Activated naive CD8-positive, alpha-beta T cell treated with anti-CD3 and anti-CD28 coated beads, Interleukin-2, amount 50 U/mL, for 16 hours (primary cell): ENCODE measurements around the gene RAB31.
"Not testable (repeated sequence)": the region's sequence is repeated elsewhere in the genome, so short reads cannot be mapped to it uniquely, and the experiment has no call there.

ENCODE experiments used
- DNase-seq: peaks from one replicate; pipeline ENCODE4 v3.0.0-alpha.2; 2020; ENCODE audit warnings: low read depth, low spot score

Gene RAB31

GRCh38 chr18:9885170-9886004, 177.3 kb downstream of the RAB31 start, which contains the start of gene TXNDC2:
TSS of gene TXNDC2 (plus strand) at chr18:9885973. CDS start at chr18:9886681, 708 bp downstream.
- DNase-seq = no peak

GRCh38 chr18:9886005-9886348, 177.9 kb downstream of the RAB31 start:
- DNase-seq = no peak

GRCh38 chr18:9887992-9888391, 179.9 kb downstream of the RAB31 start:
- DNase-seq = no peak

GRCh38 chr18:9890196-9890595, 182.1 kb downstream of the RAB31 start:
- DNase-seq = no peak

GRCh38 chr18:9890957-9891356, 182.9 kb downstream of the RAB31 start:
- no peak for DNase-seq

- DNase-seq = not testable (repeated sequence)
Measured at GRCh38 chr18:9891515-9891914, 183.4 kb downstream of the RAB31 start.

DNA sequence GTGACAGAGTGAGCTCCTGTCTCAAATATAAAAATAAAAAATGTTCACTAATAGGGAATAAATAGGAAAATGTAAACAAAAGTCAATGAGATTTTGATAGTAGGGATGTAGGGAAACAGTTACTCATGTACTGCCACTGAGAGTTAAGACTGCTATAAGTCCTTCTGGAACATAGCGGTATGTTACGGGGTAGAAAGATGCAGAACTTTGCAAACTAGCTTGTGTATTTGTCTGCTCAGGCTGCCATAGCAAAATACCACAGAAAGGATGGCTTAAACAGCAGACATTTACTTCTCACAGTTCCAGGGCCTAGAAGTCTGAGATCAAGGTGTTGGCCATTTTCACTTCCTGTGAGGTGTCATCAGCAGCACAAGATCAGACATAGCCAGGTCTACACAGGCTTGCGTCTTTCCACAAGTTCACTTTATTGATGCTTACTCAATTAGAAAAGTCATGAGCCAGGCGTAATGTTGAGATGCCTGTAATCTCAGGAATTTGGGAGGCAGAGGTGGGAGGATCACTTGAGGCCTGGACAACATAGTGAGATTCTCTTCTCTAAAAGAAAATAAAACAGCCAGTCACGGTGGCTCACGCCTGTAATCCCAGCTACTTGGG, 186.5 kb downstream of the RAB31 start:
- no peak for DNase-seq

GRCh38 chr18:9897129-9897528, 189.0 kb downstream of the RAB31 start:
- DNase-seq = no peak

- not testable (repeated sequence) for DNase-seq
Measured at GRCh38 chr18:9897787-9898291, 189.7 kb downstream of the RAB31 start.

- DNase-seq = no peak
Measured at GRCh38 chr18:9898792-9899549, 190.9 kb downstream of the RAB31 start.

DNA sequence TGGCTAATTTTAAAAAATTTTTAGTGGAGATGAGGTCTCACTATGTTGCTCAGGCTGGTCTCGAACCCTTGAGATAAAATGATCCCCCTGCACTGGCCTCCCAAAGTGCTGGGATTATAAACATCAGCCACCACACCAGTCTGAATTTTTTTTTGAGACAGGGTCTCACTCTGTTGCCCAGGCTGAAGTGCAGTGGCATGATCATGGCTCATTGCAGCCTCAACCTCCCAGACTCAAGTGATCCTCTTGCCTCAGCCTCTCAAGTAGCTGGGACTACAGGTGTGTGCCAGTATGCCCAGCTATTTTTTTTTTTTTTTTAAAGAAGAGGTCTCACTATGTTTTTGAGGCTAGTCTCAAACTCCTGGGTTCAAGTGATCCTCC, 191.4 kb downstream of the RAB31 start:
- not testable (repeated sequence) for DNase-seq

DNA sequence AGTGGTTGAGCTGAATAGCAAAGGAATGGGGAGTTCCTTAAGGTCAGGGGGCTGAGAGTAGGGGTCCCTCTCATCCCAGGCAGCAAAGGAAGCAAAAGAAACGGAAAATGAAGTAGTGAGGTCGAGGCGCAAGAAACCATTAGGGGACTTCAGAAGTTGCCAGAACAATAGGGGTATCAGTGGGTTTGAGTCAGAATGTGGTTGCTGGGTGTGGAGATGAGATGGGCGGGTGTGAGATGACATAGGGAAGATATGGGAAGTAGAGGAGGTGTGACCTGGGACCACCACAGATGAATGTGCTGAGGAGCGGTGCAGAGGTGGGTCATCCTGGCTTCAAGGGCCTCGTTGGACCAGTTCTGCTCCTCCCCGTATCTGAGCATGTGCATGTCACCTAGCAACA, 192.6 kb downstream of the RAB31 start:
- no peak for DNase-seq

GRCh38 chr18:9901377-9901776, 193.3 kb downstream of the RAB31 start:
- DNase-seq = no peak

GRCh38 chr18:9902264-9902663, 194.2 kb downstream of the RAB31 start:
- not testable (repeated sequence) for DNase-seq

DNA sequence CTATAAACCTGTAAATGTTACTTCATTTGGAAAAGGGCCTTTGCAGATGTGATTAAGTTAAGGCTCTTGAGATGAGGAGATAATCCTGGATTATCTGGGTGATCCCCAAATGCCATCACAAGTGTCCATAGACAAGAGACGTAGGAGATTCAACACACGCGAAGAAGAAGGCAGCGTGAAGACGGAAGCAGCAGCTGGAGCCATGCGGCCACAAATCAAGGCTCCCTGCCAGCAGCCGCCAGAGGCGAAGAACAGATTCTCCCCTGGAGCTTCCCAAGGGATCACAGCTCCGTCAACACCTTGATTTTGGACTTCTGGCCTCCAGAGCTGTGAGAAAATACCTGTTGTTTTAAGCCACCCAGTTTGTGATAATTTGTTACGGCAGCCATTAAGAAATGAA, 194.7 kb downstream of the RAB31 start:
- no peak for DNase-seq

DNA sequence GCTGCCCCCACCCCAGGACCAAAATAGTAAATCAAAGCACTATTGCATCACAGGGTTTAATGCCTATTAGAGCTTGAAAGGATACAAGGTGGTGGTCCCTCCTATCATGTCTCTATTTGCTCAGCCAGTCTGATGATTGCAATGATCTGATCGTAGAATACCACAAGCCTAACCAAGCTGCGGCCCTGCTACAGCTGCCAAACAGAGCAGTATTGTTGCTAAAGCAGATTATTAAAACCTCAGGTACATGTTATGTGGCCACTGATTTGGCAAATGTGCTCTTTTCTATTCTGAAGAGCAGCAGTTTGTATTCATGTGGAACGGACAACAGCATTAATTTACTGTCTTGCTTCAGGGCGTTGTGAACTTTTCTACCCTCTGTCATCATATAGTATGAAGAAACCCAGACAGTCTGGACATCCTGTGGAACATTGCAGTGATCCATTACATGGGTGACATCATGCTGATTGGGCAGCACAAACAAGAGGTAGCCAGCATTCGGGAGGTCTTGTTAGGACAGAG, 197.4 kb downstream of the RAB31 start:
- no peak for DNase-seq

DNA sequence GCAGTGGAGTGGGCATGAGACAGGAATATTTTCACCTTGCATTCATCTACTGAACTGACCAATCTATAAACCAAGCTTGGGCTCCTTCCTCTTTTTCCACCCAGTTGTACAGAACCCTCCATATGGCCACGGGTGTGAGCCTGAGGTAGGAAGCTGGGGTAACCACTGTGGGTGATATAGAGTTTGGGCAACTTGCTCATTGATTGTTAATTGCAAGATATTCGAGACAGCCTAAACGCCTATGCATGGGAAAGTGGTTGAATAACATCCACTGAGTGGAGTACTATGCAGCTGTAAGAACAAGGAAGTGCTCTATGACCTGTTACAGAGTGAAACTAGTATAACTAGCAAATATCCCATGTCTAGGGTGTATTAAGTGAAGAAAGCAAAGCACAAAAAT, 198.4 kb downstream of the RAB31 start:
- no peak for DNase-seq

GRCh38 chr18:9907867-9908266, 199.8 kb downstream of the RAB31 start:
- no peak for DNase-seq

DNA sequence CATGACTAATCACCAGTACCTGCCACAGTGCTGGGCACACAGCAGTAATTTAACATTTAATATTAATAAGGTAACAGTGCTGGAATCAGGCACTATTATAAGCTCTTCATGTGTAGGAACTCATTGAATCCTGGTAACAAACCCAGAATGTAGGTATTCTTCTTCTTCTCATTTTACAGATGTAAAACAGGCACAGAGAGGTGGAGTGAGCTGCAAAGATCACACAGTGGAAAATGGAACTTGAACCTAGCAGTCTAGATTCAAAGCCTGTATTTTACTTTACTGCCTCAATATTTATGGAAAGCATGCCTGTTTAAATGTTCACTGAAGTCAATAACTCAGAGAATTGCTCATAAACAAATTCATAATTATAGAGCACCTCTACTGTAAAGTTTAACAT, 202.0 kb downstream of the RAB31 start:
- no peak for DNase-seq

GRCh38 chr18:9910661-9911060, 202.6 kb downstream of the RAB31 start:
- DNase-seq = no peak

DNA sequence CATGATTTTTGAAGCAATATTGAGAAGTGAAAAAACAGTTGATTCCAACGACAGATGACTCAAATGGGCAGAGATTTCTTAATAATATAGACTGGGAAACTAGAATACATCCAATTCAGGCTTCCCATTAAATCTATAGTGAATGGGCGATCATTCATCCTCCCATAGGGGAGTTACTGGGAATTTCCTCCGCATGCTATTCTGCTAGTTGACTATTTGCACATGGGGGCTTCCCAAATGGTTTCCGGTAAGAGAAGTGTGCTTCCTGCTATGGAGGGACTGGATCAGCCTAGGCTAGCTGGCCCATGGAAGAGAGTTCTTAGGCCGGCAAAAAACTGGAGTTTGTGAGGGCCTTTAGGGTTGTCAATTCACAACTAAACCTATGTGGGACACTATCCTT, 203.1 kb downstream of the RAB31 start:
- no peak for DNase-seq
